Hepatocyte (in vitro differentiated cells): ENCODE data around the gene ST8SIA6. TPM values are rescaled to one million over a fixed set of nuclear protein-coding genes. Genes with fewer than 3 reads are reported as not detected.

Source experiments
- DNase-seq: peaks from one replicate; pipeline ENCODE4 v3.0.0-alpha.2; 2016; ENCODE audit warnings: low spot score
- H2AFZ ChIP-seq: fragments of 200-600 bp; sonication (generic); 2 replicates; pipeline ENCODE4 v1.6.0; 2016; ENCODE audit warnings: antibody characterized with exemption, mild to moderate bottlenecking
- H3K27ac ChIP-seq: fragments of 200-600 bp; sonication (generic); 2 replicates; pipeline ENCODE4 v1.5.1; 2016; ENCODE audit warnings: mild to moderate bottlenecking
- H3K27me3 ChIP-seq: fragments of 200-600 bp; sonication (generic); 2 replicates; pipeline ENCODE4 v1.6.1; 2016
- H3K36me3 ChIP-seq: fragments of 200-600 bp; sonication (generic); replicated peaks from 2 replicates; pipeline ENCODE4 v1.5.1; 2016; ENCODE audit warnings: low read depth; ENCODE audit not compliant: insufficient read depth
- H3K4me1 ChIP-seq: fragments of 200-600 bp; sonication (generic); 2 replicates; pipeline ENCODE4 v1.5.1; 2016; ENCODE audit warnings: mild to moderate bottlenecking, moderate library complexity; ENCODE audit not compliant: insufficient read depth
- H3K4me2 ChIP-seq: fragments of 200-600 bp; sonication (generic); 2 replicates; pipeline ENCODE4 v1.6.0; 2016
- H3K4me3 ChIP-seq: fragments of 200-600 bp; sonication (generic); 2 replicates; pipeline ENCODE4 v1.5.1; 2016; ENCODE audit warnings: mild to moderate bottlenecking
- H3K79me2 ChIP-seq: fragments of 200-600 bp; sonication (generic); 2 replicates; pipeline ENCODE4 v1.6.0; 2017; ENCODE audit warnings: mild to moderate bottlenecking
- H3K9me2 ChIP-seq: fragments of 200-600 bp; sonication (generic); replicated peaks from 2 replicates; pipeline ENCODE4 v1.6.0; 2017; ENCODE audit warnings: mild to moderate bottlenecking; ENCODE audit not compliant: insufficient read depth
- H3K9me3 ChIP-seq: fragments of 200-600 bp; sonication (generic); 2 replicates; pipeline ENCODE4 v1.5.1; 2016; ENCODE audit warnings: low read depth, mild to moderate bottlenecking
- H4K20me1 ChIP-seq: fragments of 200-600 bp; sonication (generic); 2 replicates; pipeline ENCODE4 v1.6.0; 2016; ENCODE audit warnings: mild to moderate bottlenecking; ENCODE audit not compliant: insufficient read depth, poor library complexity, severe bottlenecking
- EZH2 ChIP-seq: fragments of 200-600 bp; sonication (generic); IDR thresholded peaks from 2 replicates; pipeline ENCODE4 v1.6.1; 2016; ENCODE audit warnings: antibody characterized with exemption, mild to moderate bottlenecking, borderline replicate concordance
- EZH2phosphoT487 ChIP-seq: fragments of 200-600 bp; sonication (generic); IDR thresholded peaks from one replicate; pipeline ENCODE4 v1.6.1; 2018; ENCODE audit warnings: antibody characterized with exemption, mild to moderate bottlenecking, low read depth, moderate library complexity; ENCODE audit not compliant: unreplicated experiment, severe bottlenecking
- WGBS: methylation state at CpG from one replicate; pipeline ENCODE4 v1.1.6; 2016; ENCODE audit warnings: low lambda C conversion rate; ENCODE audit errors: missing lambda C conversion rate; 5-methylcytosine and 5-hydroxymethylcytosine counted together
- polyA plus RNA-seq: library from polyadenylated mRNA; unstranded; fragments of >200 nt; fragmentation: Nextera tagmentation; extraction: Ambion mirVana; gene quantifications from 2 replicates; pipeline ENCODE4 v1.2.1, GENCODE V29; 2016
- total RNA-seq: library from RNA; depleted of rRNA; stranded (reverse); fragments of >200 nt; gene quantifications from 2 replicates; pipeline ENCODE4 v1.2.3, GENCODE V29; 2014
- TF ChIP-seq, protein P1 (sequence below): fragments of 200-600 bp; sonication (generic); IDR thresholded peaks from 2 replicates; pipeline ENCODE4 v1.5.1; 2016; ENCODE audit warnings: antibody characterized with exemption, mild to moderate bottlenecking; ENCODE audit not compliant: poor library complexity

The ST8SIA6 gene
- total and polyA plus RNA-seq, 2 experiments from 2014 or later: 0.10 TPM; not detected in 1

DNA sequence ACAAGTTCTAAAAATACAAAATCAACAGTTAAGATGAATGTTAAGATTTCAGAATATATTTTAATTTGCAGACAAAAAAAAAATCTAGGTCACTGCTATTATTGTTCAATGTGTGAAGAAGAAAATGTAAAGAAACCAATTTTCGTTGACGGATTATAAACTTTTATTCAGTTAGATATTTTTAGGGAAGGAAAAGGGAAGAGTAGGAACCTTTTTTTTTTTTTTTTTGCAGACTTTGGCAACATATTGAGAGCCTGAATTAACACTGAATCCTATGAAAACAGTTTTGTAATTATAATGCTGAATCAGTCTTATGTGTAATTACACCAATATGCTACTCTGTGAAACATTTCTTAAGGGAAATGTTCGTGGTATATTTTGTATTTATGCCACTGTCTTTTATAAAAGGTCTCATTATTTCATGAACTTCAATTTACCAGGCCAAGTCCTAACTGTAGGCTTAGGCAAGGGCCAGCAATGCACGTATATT, 106.3 kb downstream of the ST8SIA6 start:
- no peaks in the 10 kb centered on the region for H3K9me2 ChIP-seq
- TF ChIP-seq EZH2: no peak
- no peak for TF ChIP-seq EZH2phosphoT487
- TF ChIP-seq, protein P1, sequence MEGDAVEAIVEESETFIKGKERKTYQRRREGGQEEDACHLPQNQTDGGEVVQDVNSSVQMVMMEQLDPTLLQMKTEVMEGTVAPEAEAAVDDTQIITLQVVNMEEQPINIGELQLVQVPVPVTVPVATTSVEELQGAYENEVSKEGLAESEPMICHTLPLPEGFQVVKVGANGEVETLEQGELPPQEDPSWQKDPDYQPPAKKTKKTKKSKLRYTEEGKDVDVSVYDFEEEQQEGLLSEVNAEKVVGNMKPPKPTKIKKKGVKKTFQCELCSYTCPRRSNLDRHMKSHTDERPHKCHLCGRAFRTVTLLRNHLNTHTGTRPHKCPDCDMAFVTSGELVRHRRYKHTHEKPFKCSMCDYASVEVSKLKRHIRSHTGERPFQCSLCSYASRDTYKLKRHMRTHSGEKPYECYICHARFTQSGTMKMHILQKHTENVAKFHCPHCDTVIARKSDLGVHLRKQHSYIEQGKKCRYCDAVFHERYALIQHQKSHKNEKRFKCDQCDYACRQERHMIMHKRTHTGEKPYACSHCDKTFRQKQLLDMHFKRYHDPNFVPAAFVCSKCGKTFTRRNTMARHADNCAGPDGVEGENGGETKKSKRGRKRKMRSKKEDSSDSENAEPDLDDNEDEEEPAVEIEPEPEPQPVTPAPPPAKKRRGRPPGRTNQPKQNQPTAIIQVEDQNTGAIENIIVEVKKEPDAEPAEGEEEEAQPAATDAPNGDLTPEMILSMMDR: no peak
- no peak overlapping the region for H2AFZ ChIP-seq
- no peaks in the 10 kb centered on the region for H3K36me3 ChIP-seq
- no peaks in the 10 kb centered on the region for H4K20me1 ChIP-seq
- no peaks in the 10 kb centered on the region for H3K79me2 ChIP-seq
- 85% methylated on average over 4 of the region's 4 CpGs for WGBS
- no peak overlapping the region for H3K27ac ChIP-seq
- DNase-seq: no peak
- no peaks in the 10 kb centered on the region for H3K9me3 ChIP-seq
- peaks cover 11% of the 10 kb centered on the region for H3K4me1 ChIP-seq
- H3K27me3 ChIP-seq: no peaks in the 10 kb centered on the region
- H3K4me2 ChIP-seq: peak overlapping the region; percentile 67
- no peak overlapping the region for H3K4me3 ChIP-seq

DNA sequence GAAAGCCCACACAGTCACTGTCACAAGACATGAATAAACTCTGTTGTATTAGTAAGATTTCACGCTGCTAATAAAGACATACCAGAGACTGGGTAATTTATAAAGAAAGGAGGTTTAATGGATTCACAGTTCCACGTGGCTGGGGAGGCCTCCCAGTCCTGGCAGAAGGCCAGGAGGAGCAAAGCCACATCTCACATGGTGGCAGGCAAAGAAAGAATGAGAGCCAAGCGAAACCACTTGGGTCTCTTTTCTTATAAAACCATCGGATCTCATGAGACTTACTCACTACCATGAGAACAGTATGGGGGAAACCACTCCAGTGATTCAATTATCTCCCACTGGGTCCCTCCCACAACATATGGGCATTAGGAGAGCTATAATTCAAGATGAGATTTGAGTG, 110.2 kb downstream of the ST8SIA6 start:
- Histone ChIP-seq H2AFZ (no peak overlapping the region), H3K9me3 (no peaks in the 10 kb centered on the region), H3K27ac (no peak overlapping the region), H3K4me3 (no peak overlapping the region), H3K36me3 (no peaks in the 10 kb centered on the region), H4K20me1 (no peaks in the 10 kb centered on the region), H3K79me2 (no peaks in the 10 kb centered on the region), H3K4me1 (peaks cover 11% of the 10 kb centered on the region), H3K4me2 (no peak overlapping the region), H3K27me3 (no peaks in the 10 kb centered on the region), H3K9me2 (no peaks in the 10 kb centered on the region)
- TF ChIP-seq, protein P1: no peak
- no peak for TF ChIP-seq EZH2
- TF ChIP-seq EZH2phosphoT487: no peak
- DNase-seq: no peak
- WGBS: 79% methylated on average over 4 of the region's 4 CpGs

DNA sequence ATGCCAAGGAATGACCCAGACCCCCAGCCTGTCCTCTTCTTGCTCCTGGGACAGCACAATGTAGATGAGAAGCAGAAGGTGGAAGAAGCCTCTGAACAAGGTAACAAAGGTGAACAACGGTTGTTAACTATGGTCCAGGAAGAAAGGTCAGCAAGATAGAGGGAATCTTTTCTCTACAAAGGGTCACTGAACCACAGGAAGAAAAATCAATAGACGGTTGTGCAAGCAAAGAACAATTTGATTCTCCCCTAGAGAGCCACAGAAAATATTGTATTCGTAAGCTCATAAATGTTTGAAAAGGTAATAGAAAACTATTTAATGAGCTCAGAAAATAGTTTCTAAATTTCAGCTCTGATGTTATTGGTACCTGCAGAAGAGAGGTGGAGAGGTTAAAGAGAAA, 111.3 kb downstream of the ST8SIA6 start:
- no peaks in the 10 kb centered on the region for H3K9me3 ChIP-seq
- no peaks in the 10 kb centered on the region for H4K20me1 ChIP-seq
- no peak overlapping the region for H3K27ac ChIP-seq
- H3K27me3 ChIP-seq: no peaks in the 10 kb centered on the region
- no peaks in the 10 kb centered on the region for H3K4me1 ChIP-seq
- TF ChIP-seq EZH2phosphoT487: no peak
- no peak for TF ChIP-seq EZH2
- H3K9me2 ChIP-seq: no peaks in the 10 kb centered on the region
- no peaks in the 10 kb centered on the region for H3K36me3 ChIP-seq
- H3K4me3 ChIP-seq: no peak overlapping the region
- 66% methylated on average over 3 of the region's 3 CpGs for WGBS
- no peaks in the 10 kb centered on the region for H3K79me2 ChIP-seq
- H3K4me2 ChIP-seq: no peak overlapping the region
- DNase-seq: no peak
- no peak overlapping the region for H2AFZ ChIP-seq

DNA sequence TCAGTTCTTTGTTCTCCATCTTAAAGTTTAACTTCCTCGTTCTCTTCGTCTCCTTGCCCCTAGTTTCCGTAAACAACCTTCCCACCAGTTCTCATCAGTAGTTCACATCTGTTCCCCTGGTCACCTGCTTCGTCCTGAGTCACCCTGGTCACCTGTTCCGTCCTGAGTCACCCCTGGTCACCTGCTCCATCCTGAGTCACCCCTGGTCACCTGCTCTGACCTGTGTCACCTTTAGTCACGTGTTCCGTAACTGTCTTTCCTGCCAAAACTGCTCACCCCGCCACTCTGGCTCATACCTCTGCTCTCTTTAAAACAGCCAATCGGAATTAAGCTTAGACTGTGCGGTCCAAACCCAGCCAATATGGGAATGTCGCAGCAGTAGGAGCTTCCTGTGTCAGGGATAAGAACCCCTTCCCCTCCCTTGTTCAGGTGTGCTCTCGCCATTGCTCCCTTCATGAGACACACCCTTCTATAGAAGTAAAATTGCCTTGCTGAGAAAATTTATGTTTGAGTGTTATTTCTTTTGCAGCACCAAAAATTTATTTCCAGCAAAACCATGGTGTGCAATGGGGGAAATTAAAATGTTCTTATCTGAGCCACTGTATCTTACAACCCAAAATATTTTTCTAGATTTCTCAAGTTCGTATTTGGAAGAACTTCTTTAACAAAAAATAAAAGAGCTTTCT, 114.1 kb downstream of the ST8SIA6 start:
- no peak for DNase-seq
- Histone ChIP-seq H3K27ac (no peak overlapping the region), H3K27me3 (no peaks in the 10 kb centered on the region), H3K9me3 (no peaks in the 10 kb centered on the region), H3K9me2 (no peaks in the 10 kb centered on the region), H3K36me3 (no peaks in the 10 kb centered on the region), H4K20me1 (no peaks in the 10 kb centered on the region), H3K4me1 (no peaks in the 10 kb centered on the region), H2AFZ (no peak overlapping the region), H3K4me2 (no peak overlapping the region), H3K4me3 (no peak overlapping the region), H3K79me2 (no peaks in the 10 kb centered on the region)
- 95% methylated on average over 13 of the region's 13 CpGs for WGBS
- TF ChIP-seq EZH2: no peak
- no peak for TF ChIP-seq EZH2phosphoT487
- TF ChIP-seq, protein P1: no peak
